Activated naive CD4-positive, alpha-beta T cell treated with anti-CD3 and anti-CD28 coated beads, Interleukin-2, amount 50 U/mL, for 72 hours (primary cell): ENCODE data around the gene OBSCN. TPM values are rescaled to one million over a fixed set of nuclear protein-coding genes. Genes with fewer than 3 reads are reported as not detected.

ENCODE experiments used
- ATAC-seq, 2 donors: fragments of 150-1000 bp; cut with Tn5 transposase; 2 replicates each; pipeline ENCODE4 v1.10.0; 2021; ENCODE audit warnings: mild to moderate bottlenecking in 2 of 2, moderate library complexity in 2 of 2
- DNase-seq, 2 donors: peaks; one replicate each; pipeline ENCODE4 v3.0.0; 2021 to 2022; ENCODE audit warnings: low spot score in 2 of 2
- H3K27ac Mint-ChIP-seq, 2 donors: one replicate each; pipeline ENCODE4 v1.8.0; 2022; ENCODE audit warnings: mild to moderate bottlenecking in 2 of 2, mixed read lengths in 2 of 2
- H3K36me3 Mint-ChIP-seq, 2 donors: one replicate each; pipeline ENCODE4 v1.8.0; 2022; ENCODE audit warnings: mixed read lengths in 2 of 2
- H3K9me3 Mint-ChIP-seq, 2 donors: one replicate each; pipeline ENCODE4 v1.8.0; 2022; ENCODE audit warnings: mixed read lengths in 2 of 2
- total RNA-seq, 2 donors: library from RNA; stranded (reverse); gene quantifications; one replicate each; pipeline ENCODE4 v1.2.3, GENCODE V29; 2022

The OBSCN gene
- total RNA-seq, 2 donors from 2014 or later = 20.8 to 37.5 TPM

GRCh38 chr1:228375578-228376261 lies 167.9 kb downstream of the OBSCN start:
- no peak for DNase-seq
- H3K27ac Mint-ChIP-seq = no peak overlapping the region
- peaks cover 0 to 5% of the 10 kb centered on the region in 2 donors for H3K36me3 Mint-ChIP-seq
- no peaks in the 10 kb centered on the region for H3K9me3 Mint-ChIP-seq
- ATAC-seq = no peak

GRCh38 chr1:228376262-228376628 lies 168.4 kb downstream of the OBSCN start:
- H3K36me3 Mint-ChIP-seq = peaks cover 0 to 5% of the 10 kb centered on the region in 2 donors
- no peaks in the 10 kb centered on the region for H3K9me3 Mint-ChIP-seq
- no peak for DNase-seq
- no peak overlapping the region for H3K27ac Mint-ChIP-seq
- ATAC-seq = no peak

GRCh38 chr1:228376651-228377631 lies 169.1 kb downstream of the OBSCN start:
- ATAC-seq = no peak
- Mint-ChIP-seq H3K9me3 (no peaks in the 10 kb centered on the region), H3K27ac (no peak overlapping the region)

GRCh38 chr1:228377664-228378089 lies 169.8 kb downstream of the OBSCN start:
- Mint-ChIP-seq H3K27ac (no peak overlapping the region), H3K36me3 (peaks cover 0 to 5% of the 10 kb centered on the region in 2 donors), H3K9me3 (no peaks in the 10 kb centered on the region)
- DNase-seq = no peak
- ATAC-seq = peak in 1 of 2 donors; percentile 1

More at GRCh38 chr1:228376651-228377631, 169.1 kb downstream of the OBSCN start:
- H3K36me3 Mint-ChIP-seq = peaks cover 0 to 5% of the 10 kb centered on the region in 2 donors
- no peak for DNase-seq

GRCh38 chr1:228378090-228378872 lies 170.4 kb downstream of the OBSCN start:
- ATAC-seq (peak; percentile 74 to 85), DNase-seq (peak in 1 of 2 donors; percentile 80)
- H3K36me3 Mint-ChIP-seq = peaks cover 0 to 5% of the 10 kb centered on the region in 2 donors
- no peak overlapping the region for H3K27ac Mint-ChIP-seq
- H3K9me3 Mint-ChIP-seq = no peaks in the 10 kb centered on the region

- no peak for DNase-seq
- peaks cover 0 to 5% of the 10 kb centered on the region in 2 donors for H3K36me3 Mint-ChIP-seq
- ATAC-seq = peak; percentile 17
- no peaks in the 10 kb centered on the region for H3K9me3 Mint-ChIP-seq
- H3K27ac Mint-ChIP-seq = no peak overlapping the region
Measured at GRCh38 chr1:228378873-228379460, 171.1 kb downstream of the OBSCN start.

- Mint-ChIP-seq H3K27ac (no peak overlapping the region), H3K9me3 (no peaks in the 10 kb centered on the region), H3K36me3 (peaks cover 0 to 5% of the 10 kb centered on the region in 2 donors)
- ATAC-seq (no peak), DNase-seq (no peak)
Measured at GRCh38 chr1:228379666-228380065, 171.8 kb downstream of the OBSCN start.

- H3K36me3 Mint-ChIP-seq = peaks cover 0 to 5% of the 10 kb centered on the region in 2 donors
- no peaks in the 10 kb centered on the region for H3K9me3 Mint-ChIP-seq
- H3K27ac Mint-ChIP-seq = no peak overlapping the region
- no peak for ATAC-seq
- DNase-seq = no peak
Measured at GRCh38 chr1:228381356-228381755, 173.5 kb downstream of the OBSCN start.

GRCh38 chr1:228383773-228384172 lies 175.9 kb downstream of the OBSCN start:
- DNase-seq (no peak), ATAC-seq (no peak)
- Mint-ChIP-seq H3K27ac (no peak overlapping the region), H3K9me3 (no peaks in the 10 kb centered on the region), H3K36me3 (peaks cover 0 to 5% of the 10 kb centered on the region in 2 donors)

- Mint-ChIP-seq H3K36me3 (no peaks in the 10 kb centered on the region), H3K27ac (no peak overlapping the region), H3K9me3 (no peaks in the 10 kb centered on the region)
- DNase-seq (no peak), ATAC-seq (no peak)
Measured at GRCh38 chr1:228385232-228385631, 177.4 kb downstream of the OBSCN start.

GRCh38 chr1:228387321-228387720 lies 179.5 kb downstream of the OBSCN start:
- ATAC-seq = no peak

GRCh38 chr1:228390649-228391048 lies 182.8 kb downstream of the OBSCN start:
- Mint-ChIP-seq H3K9me3 (no peaks in the 10 kb centered on the region), H3K36me3 (no peaks in the 10 kb centered on the region), H3K27ac (peak overlapping the region in 1 of 2 donors; percentile 30)
- DNase-seq (no peak), ATAC-seq (no peak)

More at GRCh38 chr1:228387321-228387720, 179.5 kb downstream of the OBSCN start:
- no peak overlapping the region for H3K27ac Mint-ChIP-seq
- no peaks in the 10 kb centered on the region for H3K9me3 Mint-ChIP-seq
- no peaks in the 10 kb centered on the region for H3K36me3 Mint-ChIP-seq
- no peak for DNase-seq

GRCh38 chr1:228391411-228392020 lies 183.7 kb downstream of the OBSCN start:
- Mint-ChIP-seq H3K36me3 (no peaks in the 10 kb centered on the region), H3K9me3 (no peaks in the 10 kb centered on the region), H3K27ac (no peak overlapping the region)
- DNase-seq (peak in 1 of 2 donors; percentile 49), ATAC-seq (peak; percentile 18 to 27)

GRCh38 chr1:228392111-228392936 lies 184.5 kb downstream of the OBSCN start:
- no peaks in the 10 kb centered on the region for H3K36me3 Mint-ChIP-seq
- ATAC-seq (peak in 1 of 2 donors; percentile 41), DNase-seq (peak in 1 of 2 donors; percentile 25)
- peak overlapping the region in 1 of 2 donors; percentile 53 for H3K27ac Mint-ChIP-seq
- no peaks in the 10 kb centered on the region for H3K9me3 Mint-ChIP-seq

GRCh38 chr1:228393268-228393701 lies 185.4 kb downstream of the OBSCN start:
- Mint-ChIP-seq H3K27ac (no peak overlapping the region), H3K9me3 (no peaks in the 10 kb centered on the region), H3K36me3 (no peaks in the 10 kb centered on the region)
- DNase-seq = no peak
- ATAC-seq = no peak
